ENCODE results near the gene FAM83E.

The FAM83E gene

DNA sequence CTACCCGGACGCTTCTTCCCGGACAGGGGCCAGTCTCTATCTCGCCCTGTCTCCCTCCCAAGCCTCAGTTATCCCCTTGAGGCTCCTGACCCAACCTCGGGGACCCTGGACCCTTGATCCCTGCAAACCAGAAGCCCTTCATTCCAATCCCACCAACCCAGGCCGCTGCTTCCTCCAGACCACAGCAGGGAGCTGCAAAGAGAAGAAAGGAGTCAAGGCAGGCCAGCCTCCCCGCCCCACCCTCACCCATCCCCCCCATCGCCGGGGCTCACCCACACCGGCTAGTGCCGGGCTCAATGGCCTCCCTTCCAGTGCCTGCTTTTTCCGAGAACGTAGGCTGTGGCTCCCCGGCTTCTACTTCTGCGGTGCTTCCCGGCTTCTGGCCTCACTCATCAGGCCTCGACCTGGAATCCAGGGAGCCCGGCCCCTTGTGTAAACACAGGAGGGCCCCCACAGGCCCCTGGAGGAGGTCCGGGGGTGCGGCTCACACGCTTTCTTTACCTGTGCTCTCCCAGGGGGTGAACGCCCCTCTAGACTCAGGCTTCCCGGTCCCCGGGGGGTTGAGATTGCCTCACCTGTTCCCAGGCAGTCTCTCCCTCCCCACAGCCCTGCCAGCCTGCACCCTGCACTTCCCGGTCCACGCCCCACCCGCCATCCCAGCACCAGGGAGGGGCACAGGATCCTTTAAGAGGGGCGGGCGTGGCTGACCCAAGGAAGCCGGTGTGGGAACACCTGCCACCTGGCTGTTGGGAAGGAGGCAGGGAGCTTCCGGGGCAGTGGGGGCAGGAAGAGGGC, at the start of gene FAM83E:
Gene FAM83E, minus strand, starts transcription at position 641 of the 795 bp plus-strand sequence. CDS start 1,704 bp downstream, outside the sequence.
- peak within 1 kb of the TSS; percentile 26 for H3K4me3 ChIP-seq (ENCODE audit: low read length)
- TF ChIP-seq, protein P1, sequence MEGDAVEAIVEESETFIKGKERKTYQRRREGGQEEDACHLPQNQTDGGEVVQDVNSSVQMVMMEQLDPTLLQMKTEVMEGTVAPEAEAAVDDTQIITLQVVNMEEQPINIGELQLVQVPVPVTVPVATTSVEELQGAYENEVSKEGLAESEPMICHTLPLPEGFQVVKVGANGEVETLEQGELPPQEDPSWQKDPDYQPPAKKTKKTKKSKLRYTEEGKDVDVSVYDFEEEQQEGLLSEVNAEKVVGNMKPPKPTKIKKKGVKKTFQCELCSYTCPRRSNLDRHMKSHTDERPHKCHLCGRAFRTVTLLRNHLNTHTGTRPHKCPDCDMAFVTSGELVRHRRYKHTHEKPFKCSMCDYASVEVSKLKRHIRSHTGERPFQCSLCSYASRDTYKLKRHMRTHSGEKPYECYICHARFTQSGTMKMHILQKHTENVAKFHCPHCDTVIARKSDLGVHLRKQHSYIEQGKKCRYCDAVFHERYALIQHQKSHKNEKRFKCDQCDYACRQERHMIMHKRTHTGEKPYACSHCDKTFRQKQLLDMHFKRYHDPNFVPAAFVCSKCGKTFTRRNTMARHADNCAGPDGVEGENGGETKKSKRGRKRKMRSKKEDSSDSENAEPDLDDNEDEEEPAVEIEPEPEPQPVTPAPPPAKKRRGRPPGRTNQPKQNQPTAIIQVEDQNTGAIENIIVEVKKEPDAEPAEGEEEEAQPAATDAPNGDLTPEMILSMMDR (IDR thresholded peaks at IDR 0.05; ENCODE audit: insufficient read depth, low read depth, low read length, missing control alignments): peak; percentile 14
- peak; percentile 82 for DNase-seq (ENCODE audit: low read depth)

DNA sequence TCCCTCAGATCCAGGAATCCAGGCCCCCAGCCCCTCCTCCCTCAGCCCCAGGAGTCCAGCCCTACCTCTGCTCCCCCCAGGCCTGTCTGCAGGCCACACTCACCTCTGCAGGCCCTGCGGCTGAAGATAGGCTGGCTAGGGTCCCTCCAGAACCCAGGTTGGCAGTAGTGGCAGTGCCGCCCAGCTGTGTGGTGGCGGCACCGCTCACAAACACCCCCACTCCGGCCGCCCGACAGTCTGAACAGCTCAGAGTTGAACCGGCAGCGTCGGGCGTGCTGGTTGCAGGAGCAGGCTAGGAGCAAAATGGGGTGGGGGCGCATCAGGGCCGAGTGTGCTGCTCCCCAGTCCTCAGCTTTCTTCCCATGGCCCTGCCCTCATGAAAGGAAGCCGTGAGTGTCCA, 49.6 kb upstream of the FAM83E start:
- no peak for DNase-seq (ENCODE audit: low read depth)
- TF ChIP-seq, protein P1 (IDR thresholded peaks at IDR 0.05; ENCODE audit: insufficient read depth, low read depth, low read length, missing control alignments): no peak
- no peak overlapping the region for H3K4me3 ChIP-seq (ENCODE audit: low read length)

DNA sequence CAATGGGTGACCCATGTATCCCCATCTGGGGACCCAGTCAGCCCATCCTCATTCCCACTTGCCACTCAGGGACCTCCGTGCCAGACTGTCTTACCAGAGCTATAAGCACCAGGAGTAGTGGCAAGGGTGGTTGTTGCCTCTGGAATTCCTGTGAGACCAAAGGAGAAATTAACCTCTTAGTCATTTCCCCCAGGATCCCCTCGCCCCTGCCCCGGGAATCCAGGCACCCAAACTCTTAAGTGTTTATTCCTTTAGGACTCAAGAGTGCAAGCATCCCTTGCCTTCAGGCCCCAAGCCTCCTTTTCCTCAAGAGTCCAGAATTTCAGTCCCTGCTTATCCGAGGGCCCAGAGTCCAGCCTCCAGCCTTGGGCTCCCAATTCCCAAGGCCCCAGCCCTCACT, 48.8 kb upstream of the FAM83E start:
- H3K4me3 ChIP-seq (ENCODE audit: low read length): no peak overlapping the region
- DNase-seq (ENCODE audit: low read depth): no peak
- TF ChIP-seq, protein P1 (IDR thresholded peaks at IDR 0.05; ENCODE audit: insufficient read depth, low read depth, low read length, missing control alignments): no peak

DNA sequence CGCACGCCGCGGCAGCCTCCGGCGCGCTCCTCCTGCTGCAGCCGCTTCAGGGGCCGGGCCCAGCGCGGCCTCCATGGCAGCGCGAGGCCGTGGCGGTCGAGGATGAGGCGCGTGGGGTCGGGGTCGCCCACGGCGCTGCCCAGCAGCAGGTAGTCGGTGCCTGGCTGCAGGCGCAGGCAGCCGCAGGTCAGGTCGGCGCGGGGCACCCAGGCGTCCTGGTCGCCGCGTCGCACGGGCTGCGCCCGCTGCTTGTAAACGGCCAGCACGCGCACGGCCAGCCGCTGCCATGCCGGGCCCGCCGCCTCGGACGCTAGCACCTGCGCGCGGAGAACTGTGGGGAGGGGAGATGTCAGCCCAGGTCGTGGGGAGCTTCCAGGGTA, 46.8 kb upstream of the FAM83E start:
- H3K4me3 ChIP-seq (ENCODE audit: low read length): no peak overlapping the region
- TF ChIP-seq, protein P1 (IDR thresholded peaks at IDR 0.05; ENCODE audit: insufficient read depth, low read depth, low read length, missing control alignments): no peak
- DNase-seq (ENCODE audit: low read depth): no peak

DNA sequence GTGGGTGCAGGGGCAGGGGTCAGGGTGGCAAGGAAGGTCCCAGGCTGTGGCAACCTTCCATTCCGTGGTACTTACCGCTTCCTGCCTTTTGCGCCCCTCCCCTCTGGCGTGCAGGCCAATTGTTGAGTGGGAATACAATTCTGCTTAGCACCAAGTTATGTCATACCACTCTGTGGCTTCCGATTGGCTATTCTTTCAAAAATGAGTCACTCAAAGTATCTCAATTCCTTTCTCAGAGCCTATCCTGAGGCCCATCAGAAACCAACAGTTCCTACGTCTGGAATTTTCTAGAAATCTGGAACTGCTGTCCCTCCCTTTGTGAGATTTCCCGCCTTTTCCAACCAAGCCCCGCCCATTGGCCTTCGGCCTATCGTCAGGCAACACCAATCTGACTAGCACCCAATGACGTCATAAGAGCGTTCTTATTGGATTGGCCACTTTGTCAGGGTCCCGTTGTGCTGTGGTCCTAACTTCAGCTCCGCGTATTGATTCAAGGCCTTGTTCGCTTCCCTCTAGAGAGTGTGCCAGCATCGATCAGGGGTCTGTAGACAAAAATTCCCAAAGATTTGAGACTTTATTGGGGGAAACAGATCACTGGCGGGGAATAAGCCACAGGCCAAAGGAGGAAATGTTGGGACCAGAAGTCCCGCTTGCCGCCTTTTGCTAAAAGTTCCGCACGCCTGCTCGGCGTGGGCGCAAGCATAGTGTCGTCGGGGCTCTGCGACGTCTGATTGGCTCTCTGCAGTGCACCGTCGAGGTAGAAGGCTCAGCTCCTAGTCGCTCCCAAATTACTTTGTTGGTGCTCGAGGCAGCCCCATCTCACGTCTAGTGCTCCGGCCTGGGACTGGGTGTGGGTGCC, 46.2 kb upstream of the FAM83E start:
- H3K4me3 ChIP-seq (ENCODE audit: low read length): no peak overlapping the region
- DNase-seq (ENCODE audit: low read depth): peak; percentile 83
- TF ChIP-seq, protein P1 (IDR thresholded peaks at IDR 0.05; ENCODE audit: insufficient read depth, low read depth, low read length, missing control alignments): no peak

DNA sequence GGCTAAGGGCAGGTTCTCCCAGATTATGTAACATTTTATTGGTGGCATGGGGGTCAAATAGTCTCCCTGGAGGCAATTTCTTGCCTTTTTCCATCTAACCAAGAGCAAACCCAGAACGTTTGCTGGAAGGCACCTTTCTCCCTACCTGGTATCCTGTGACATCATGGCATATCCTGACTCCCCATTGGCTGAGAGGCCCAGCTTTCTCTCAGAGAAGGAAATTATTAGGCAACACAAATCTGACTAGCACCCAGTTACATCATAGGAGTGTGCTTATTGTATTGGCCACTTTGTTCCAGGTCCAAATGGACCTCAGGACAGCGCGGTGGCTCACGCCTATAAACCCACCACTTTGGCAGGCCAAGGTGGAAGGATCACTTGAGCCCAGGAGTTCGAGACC, 44.9 kb upstream of the FAM83E start:
- TF ChIP-seq, protein P1 (IDR thresholded peaks at IDR 0.05; ENCODE audit: insufficient read depth, low read depth, low read length, missing control alignments): no peak
- H3K4me3 ChIP-seq (ENCODE audit: low read length): no peak overlapping the region
- peak; percentile 78 for DNase-seq (ENCODE audit: low read depth)
